HG03457 (cell line): ENCODE results near the gene TM4SF18.

Experiments
- ATAC-seq: cut with Tn5 transposase; IDR thresholded peaks from one replicate; pipeline ENCODE4 v1.9.1; 2021; ENCODE audit warnings: moderate number of reproducible peaks; ENCODE audit not compliant: unreplicated experiment

The TM4SF18 gene

GRCh38 chr3:149291178-149291577, 42.3 kb downstream of the TM4SF18 start:
- no peak for ATAC-seq

- ATAC-seq: no peak
Measured at GRCh38 chr3:149288655-149289054, 44.8 kb downstream of the TM4SF18 start.

- ATAC-seq: no peak
Measured at GRCh38 chr3:149284034-149284433, 49.4 kb downstream of the TM4SF18 start.

DNA sequence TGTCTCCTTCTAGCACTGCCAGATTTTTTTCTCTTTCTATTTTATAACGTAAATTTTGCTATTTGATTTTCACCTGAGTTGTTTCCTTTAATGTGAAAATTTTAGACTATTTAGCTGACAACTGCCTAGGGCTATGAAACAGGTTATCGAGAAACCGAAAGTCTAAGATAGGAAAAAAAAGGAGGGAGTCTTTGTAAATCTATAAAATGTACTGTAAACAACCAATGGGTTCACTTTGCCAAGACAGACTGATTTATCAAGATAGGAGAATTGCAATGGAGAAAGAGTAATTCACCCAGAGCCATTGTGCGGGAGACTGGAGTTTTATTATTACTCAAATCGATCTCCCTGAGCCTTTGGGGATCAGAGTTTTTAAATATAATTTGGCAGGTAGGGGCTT, 50.0 kb downstream of the TM4SF18 start:
- ATAC-seq: no peak

DNA sequence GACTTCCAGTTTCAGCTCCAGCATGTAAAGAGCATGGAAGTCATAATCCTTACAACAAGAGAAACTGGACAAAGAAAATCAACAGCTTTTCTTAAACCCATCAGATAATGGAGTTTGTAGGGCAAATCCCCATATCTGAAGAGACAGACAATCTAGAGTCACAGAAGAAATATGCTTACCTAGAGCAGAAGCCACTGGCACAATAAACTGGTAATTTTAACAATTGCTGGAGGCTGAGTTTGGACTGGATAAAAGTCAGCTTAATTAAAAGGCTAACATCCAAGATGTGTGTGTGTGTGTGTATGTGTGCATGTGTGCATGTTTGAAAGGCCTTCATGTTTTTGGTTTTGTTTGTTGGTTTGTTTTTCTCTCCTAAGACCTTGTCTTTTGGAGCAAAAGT, 50.6 kb downstream of the TM4SF18 start:
- ATAC-seq: no peak

DNA sequence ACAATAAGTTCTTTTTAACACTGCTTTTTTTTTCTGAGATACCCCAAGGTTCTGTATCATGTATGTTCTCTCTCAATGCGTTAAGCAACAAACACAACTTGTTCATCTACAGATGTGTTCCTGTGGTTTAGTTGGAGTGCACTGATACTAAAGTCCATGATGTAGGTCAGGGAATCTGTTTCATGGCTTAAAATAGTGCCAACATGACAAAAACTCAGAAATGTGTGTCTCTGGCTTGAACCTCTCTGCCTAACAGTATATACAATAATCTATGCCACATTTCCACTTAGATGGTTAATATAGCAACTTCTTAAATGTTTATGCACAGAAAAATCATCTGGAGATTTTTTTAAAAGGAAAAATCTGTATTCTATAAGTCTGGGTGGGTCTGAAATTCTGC, 51.1 kb downstream of the TM4SF18 start:
- no peak for ATAC-seq

DNA sequence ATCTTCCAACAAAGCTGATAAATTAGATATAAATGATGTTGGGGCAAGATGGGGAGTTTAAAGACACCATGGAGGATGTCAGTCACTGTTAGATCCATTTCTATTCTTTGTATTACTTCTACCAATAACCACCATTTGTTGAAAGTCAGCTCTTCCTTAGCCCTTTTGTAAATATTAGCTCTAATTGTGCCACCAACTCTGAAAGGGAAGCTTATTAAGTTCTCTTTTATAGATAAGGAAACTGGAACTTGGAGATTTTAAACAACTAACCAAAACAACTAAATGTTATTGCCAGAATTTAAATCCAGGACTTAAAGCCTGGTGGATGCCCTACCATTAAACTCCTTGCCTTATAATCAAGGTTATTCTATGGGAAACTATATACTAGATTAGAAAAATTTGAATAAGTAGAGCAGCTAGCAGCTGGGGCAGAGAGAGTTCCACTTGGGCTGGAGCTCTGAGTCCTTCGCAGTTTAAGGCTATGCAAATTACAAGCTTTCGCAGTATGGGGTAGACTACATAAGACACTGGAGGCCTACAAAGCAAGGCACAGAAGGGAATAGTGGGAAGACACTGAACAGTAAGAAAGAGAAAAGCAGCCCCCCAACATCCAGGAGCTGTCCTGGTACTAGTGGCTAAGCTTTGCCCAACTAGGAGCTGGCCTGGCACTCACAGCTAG, 52.6 kb downstream of the TM4SF18 start:
- no peak for ATAC-seq

- ATAC-seq: no peak
Measured at GRCh38 chr3:149278911-149279310, 54.5 kb downstream of the TM4SF18 start.

GRCh38 chr3:149277331-149277813, 56.1 kb downstream of the TM4SF18 start:
- peak; percentile 56 for ATAC-seq

DNA sequence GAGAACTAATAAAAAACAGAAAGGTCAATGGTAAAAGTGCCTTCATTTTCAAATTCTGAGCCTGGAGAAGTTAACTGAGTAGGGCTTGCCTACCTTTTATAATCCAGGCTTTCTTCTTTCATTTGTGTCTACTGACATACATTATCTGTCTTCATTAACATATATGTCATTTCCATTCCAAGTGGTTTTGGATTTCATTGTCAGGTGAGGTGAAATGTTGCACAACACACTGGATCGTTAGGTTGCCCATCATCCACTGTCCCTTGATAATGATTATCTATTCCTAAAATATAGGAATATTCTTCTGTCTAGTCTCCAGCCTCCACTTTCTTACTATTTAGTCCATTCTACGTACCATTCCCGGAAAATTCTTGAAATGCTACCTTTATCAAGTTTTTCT, 56.8 kb downstream of the TM4SF18 start:
- no peak for ATAC-seq

GRCh38 chr3:149274220-149274619, 59.2 kb downstream of the TM4SF18 start:
- ATAC-seq: no peak

DNA sequence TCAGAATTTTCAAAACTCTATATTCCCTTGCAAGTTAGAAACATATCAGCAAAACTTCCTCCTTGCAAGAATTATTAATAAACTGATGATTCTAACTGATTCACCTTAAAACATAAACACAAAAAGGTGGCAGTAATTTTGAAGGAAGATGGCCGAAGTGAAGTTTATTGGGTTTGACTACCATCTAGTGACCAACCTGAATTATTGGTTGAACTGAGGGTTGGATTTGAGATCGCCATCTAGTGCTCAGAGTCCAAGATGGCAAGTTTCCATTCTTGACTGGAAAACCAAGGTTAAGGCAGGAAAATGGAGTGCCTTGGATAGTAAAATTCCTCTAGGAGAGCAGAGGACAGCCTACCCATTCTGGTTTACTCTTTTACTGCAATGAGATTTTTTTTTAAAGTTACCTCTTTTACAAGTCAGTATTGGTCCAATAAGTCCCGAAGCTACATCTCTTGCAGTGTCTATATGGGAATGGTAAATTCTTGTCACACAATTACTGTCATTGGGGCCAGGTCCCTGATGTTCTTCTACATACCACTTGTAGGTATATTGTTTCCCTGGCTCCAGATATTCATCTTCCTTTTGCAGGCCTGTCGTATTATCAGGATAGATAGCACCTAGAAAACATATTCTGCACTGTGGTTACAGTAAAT, 60.2 kb downstream of the TM4SF18 start:
- peak; percentile 56 for ATAC-seq

DNA sequence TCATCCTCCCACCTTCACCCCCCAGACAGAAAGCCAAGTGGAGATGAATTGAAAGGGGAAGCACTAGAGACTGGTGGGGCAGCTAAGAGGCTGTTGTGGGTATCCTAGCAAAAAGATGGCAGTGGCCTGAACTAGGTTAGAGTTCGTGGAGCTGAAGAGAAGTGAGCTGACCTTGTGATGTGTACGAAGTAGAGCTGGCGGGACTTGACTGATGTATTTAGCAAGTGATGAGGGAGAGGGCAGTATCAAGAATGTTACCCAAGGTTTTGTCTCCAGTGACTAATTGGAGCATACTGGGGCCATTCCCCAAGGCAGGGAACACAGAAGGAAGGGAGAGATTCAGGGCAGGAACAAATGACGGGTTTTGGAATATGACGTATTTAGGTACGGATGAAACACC, 61.8 kb downstream of the TM4SF18 start:
- no peak for ATAC-seq

- no peak for ATAC-seq
Measured at GRCh38 chr3:149270180-149270579, 63.3 kb downstream of the TM4SF18 start.

GRCh38 chr3:149269687-149270086, 63.7 kb downstream of the TM4SF18 start:
- no peak for ATAC-seq
